ENCODE data around the gene UGT2B15.
"Not testable (repeated sequence)": the region's sequence is repeated elsewhere in the genome, so short reads cannot be mapped to it uniquely, and the experiment has no call there.

GRCh38 chr4:68657022-68657594 lies 13.3 kb downstream of the UGT2B15 start:
- TF ChIP-seq CTCF, EZH2phosphoT487, EZH2 (IDR thresholded peaks at IDR 0.05): not testable (repeated sequence)

All from neural progenitor cell (in vitro differentiated cells).